ENCODE measurements around the gene SAAL1. TPM values are rescaled to one million over a fixed set of nuclear protein-coding genes. Genes with fewer than 3 reads are reported as not detected.
"Not testable (repeated sequence)": the region's sequence is repeated elsewhere in the genome, so short reads cannot be mapped to it uniquely, and the experiment has no call there.

The SAAL1 gene
- total RNA-seq, 2 donors from 2014 or later: 23.2 to 28.2 TPM

DNA sequence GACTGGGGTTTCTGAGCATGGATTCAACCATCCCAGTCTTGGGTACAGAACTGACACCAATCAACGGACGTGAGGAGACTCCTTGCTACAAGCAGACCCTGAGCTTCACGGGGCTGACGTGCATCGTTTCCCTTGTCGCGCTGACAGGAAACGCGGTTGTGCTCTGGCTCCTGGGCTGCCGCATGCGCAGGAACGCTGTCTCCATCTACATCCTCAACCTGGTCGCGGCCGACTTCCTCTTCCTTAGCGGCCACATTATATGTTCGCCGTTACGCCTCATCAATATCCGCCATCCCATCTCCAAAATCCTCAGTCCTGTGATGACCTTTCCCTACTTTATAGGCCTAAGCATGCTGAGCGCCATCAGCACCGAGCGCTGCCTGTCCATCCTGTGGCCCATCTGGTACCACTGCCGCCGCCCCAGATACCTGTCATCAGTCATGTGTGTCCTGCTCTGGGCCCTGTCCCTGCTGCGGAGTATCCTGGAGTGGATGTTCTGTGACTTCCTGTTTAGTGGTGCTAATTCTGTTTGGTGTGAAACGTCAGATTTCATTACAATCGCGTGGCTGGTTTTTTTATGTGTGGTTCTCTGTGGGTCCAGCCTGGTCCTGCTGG, 31.4 kb upstream of the SAAL1 start:
- peaks cover 23% of the 10 kb centered on the region for H3K27me3 Mint-ChIP-seq (ENCODE audit: insufficient read depth)
- WGBS, 2 experiments (ENCODE audit: insufficient coverage in 1 of 2, insufficient read length in 1 of 2): 88 to 93% methylated on average over 21 to 29 of the region's 29 CpGs
- no peaks in the 10 kb centered on the region for H3K9me3 ChIP-seq (ENCODE audit: control insufficient read depth, low read length)

GRCh38 chr11:18135308-18135707, 29.4 kb upstream of the SAAL1 start:
- no peak overlapping the region for H3K4me3 Mint-ChIP-seq

More for the DNA sequence above, 31.4 kb upstream of the SAAL1 start:
- no peaks in the 10 kb centered on the region for H3K36me3 Mint-ChIP-seq (ENCODE audit: low read depth)
- H3K9me3 Mint-ChIP-seq: peaks cover 3% of the 10 kb centered on the region
- TF ChIP-seq CTCF (conservative IDR thresholded peaks at IDR 0.05): no peak
- Histone ChIP-seq H3K27ac (ENCODE audit: low read depth, low read length) (no peak overlapping the region), H3K36me3 (ENCODE audit: control insufficient read depth, insufficient read depth, low read length) (no peaks in the 10 kb centered on the region), H3K9ac (ENCODE audit: extremely low read depth, low read length, poor library complexity, severe bottlenecking) (no peak overlapping the region), H3K27me3 (ENCODE audit: control insufficient read depth, insufficient read depth, low read length, poor library complexity, severe bottlenecking) (peaks cover 3% of the 10 kb centered on the region), H3K4me1 (ENCODE audit: control insufficient read depth, insufficient read depth, low read length) (no peaks in the 10 kb centered on the region), H3K4me3 (ENCODE audit: low read length) (no peak overlapping the region)
- no peak for DNase-seq
- H3K27ac Mint-ChIP-seq: no peak overlapping the region
- H3K4me1 Mint-ChIP-seq: no peaks in the 10 kb centered on the region
- no peak overlapping the region for H3K4me3 Mint-ChIP-seq

GRCh38 chr11:18132341-18132740, 26.5 kb upstream of the SAAL1 start, which contains the start of gene MRGPRX3:
TSS of gene MRGPRX3 (plus strand) at chr11:18132571. CDS start at chr11:18137203, 4,632 bp downstream.
- no peak within 1 kb of the TSS for H3K27ac ChIP-seq (ENCODE audit: low read depth, low read length)
- H3K4me1 ChIP-seq (ENCODE audit: control insufficient read depth, insufficient read depth, low read length): no peaks in the 10 kb centered on the region
- no peak within 1 kb of the TSS for H3K9ac ChIP-seq (ENCODE audit: extremely low read depth, low read length, poor library complexity, severe bottlenecking)
- Mint-ChIP-seq H3K4me1 (no peaks in the 10 kb centered on the region), H3K9me3 (peaks cover 35% of the 10 kb centered on the region), H3K27ac (no peak within 1 kb of the TSS), H3K4me3 (no peak within 1 kb of the TSS), H3K36me3 (ENCODE audit: low read depth) (no peaks in the 10 kb centered on the region), H3K27me3 (ENCODE audit: insufficient read depth) (peaks cover 25% of the 10 kb centered on the region)
- H3K36me3 ChIP-seq (ENCODE audit: control insufficient read depth, insufficient read depth, low read length): no peaks in the 10 kb centered on the region
- H3K4me3 ChIP-seq (ENCODE audit: low read length): no peak within 1 kb of the TSS
- DNase-seq: no peak
- no peak for TF ChIP-seq CTCF (conservative IDR thresholded peaks at IDR 0.05)
- WGBS, 2 experiments (ENCODE audit: insufficient coverage in 1 of 2, insufficient read length in 1 of 2): 93% methylated on average over 3 of the region's 3 CpGs
- no peaks in the 10 kb centered on the region for H3K27me3 ChIP-seq (ENCODE audit: control insufficient read depth, insufficient read depth, low read length, poor library complexity, severe bottlenecking)
- H3K9me3 ChIP-seq (ENCODE audit: control insufficient read depth, low read length): no peaks in the 10 kb centered on the region

More at GRCh38 chr11:18135308-18135707, 29.4 kb upstream of the SAAL1 start:
- DNase-seq: peak; percentile 59
- H3K4me1 Mint-ChIP-seq: no peaks in the 10 kb centered on the region
- H3K4me3 ChIP-seq (ENCODE audit: low read length): no peak overlapping the region
- H3K9ac ChIP-seq (ENCODE audit: extremely low read depth, low read length, poor library complexity, severe bottlenecking): no peak overlapping the region
- peaks cover 8% of the 10 kb centered on the region for H3K9me3 Mint-ChIP-seq
- H3K27me3 Mint-ChIP-seq (ENCODE audit: insufficient read depth): peaks cover 19% of the 10 kb centered on the region
- no peak overlapping the region for H3K27ac ChIP-seq (ENCODE audit: low read depth, low read length)
- no peaks in the 10 kb centered on the region for H3K27me3 ChIP-seq (ENCODE audit: control insufficient read depth, insufficient read depth, low read length, poor library complexity, severe bottlenecking)
- H3K9me3 ChIP-seq (ENCODE audit: control insufficient read depth, low read length): no peaks in the 10 kb centered on the region
- TF ChIP-seq CTCF (conservative IDR thresholded peaks at IDR 0.05): no peak
- no peaks in the 10 kb centered on the region for H3K36me3 ChIP-seq (ENCODE audit: control insufficient read depth, insufficient read depth, low read length)
- no peaks in the 10 kb centered on the region for H3K36me3 Mint-ChIP-seq (ENCODE audit: low read depth)
- H3K27ac Mint-ChIP-seq: no peak overlapping the region
- WGBS, 2 experiments (ENCODE audit: insufficient coverage in 1 of 2, insufficient read length in 1 of 2): 25 to 51% methylated on average over 2 of the region's 2 CpGs
- no peaks in the 10 kb centered on the region for H3K4me1 ChIP-seq (ENCODE audit: control insufficient read depth, insufficient read depth, low read length)

GRCh38 chr11:18131115-18131514, 25.2 kb upstream of the SAAL1 start:
- 83 to 100% methylated on average over 2 to 4 of the region's 4 CpGs for WGBS, 2 experiments (ENCODE audit: insufficient coverage in 1 of 2, insufficient read length in 1 of 2)
- H3K27me3 ChIP-seq (ENCODE audit: control insufficient read depth, insufficient read depth, low read length, poor library complexity, severe bottlenecking); H3K27ac ChIP-seq (ENCODE audit: low read depth, low read length); H3K9me3 ChIP-seq (ENCODE audit: control insufficient read depth, low read length); H3K4me3 ChIP-seq (ENCODE audit: low read length); H3K36me3 Mint-ChIP-seq (ENCODE audit: low read depth); H3K27ac Mint-ChIP-seq; H3K36me3 ChIP-seq (ENCODE audit: control insufficient read depth, insufficient read depth, low read length); H3K4me1 ChIP-seq (ENCODE audit: control insufficient read depth, insufficient read depth, low read length); DNase-seq; H3K9ac ChIP-seq (ENCODE audit: extremely low read depth, low read length, poor library complexity, severe bottlenecking); H3K4me1 Mint-ChIP-seq; H3K4me3 Mint-ChIP-seq: not testable (repeated sequence)
- Mint-ChIP-seq H3K9me3 (peaks cover 38% of the 10 kb centered on the region), H3K27me3 (ENCODE audit: insufficient read depth) (peaks cover 24% of the 10 kb centered on the region)

- H3K4me1 ChIP-seq (ENCODE audit: control insufficient read depth, insufficient read depth, low read length); H3K4me1 Mint-ChIP-seq; H3K36me3 Mint-ChIP-seq (ENCODE audit: low read depth); DNase-seq; H3K9ac ChIP-seq (ENCODE audit: extremely low read depth, low read length, poor library complexity, severe bottlenecking); H3K27ac ChIP-seq (ENCODE audit: low read depth, low read length); H3K4me3 ChIP-seq (ENCODE audit: low read length); H3K4me3 Mint-ChIP-seq; H3K36me3 ChIP-seq (ENCODE audit: control insufficient read depth, insufficient read depth, low read length); H3K9me3 Mint-ChIP-seq; H3K27ac Mint-ChIP-seq; H3K9me3 ChIP-seq (ENCODE audit: control insufficient read depth, low read length): not testable (repeated sequence)
- 93 to 100% methylated on average over 5 to 17 of the region's 20 CpGs for WGBS, 2 experiments (ENCODE audit: insufficient coverage in 1 of 2, insufficient read length in 1 of 2)
- H3K27me3 Mint-ChIP-seq (ENCODE audit: insufficient read depth): peaks cover 22% of the 10 kb centered on the region
- peaks cover 15% of the 10 kb centered on the region for H3K27me3 ChIP-seq (ENCODE audit: control insufficient read depth, insufficient read depth, low read length, poor library complexity, severe bottlenecking)
Measured at GRCh38 chr11:18121331-18121828, 15.5 kb upstream of the SAAL1 start.

Measured in endodermal cell (in vitro differentiated cells).